Activated CD8-positive, alpha-beta memory T cell treated with anti-CD3 and anti-CD28 coated beads for 4 hours (primary cell): ENCODE results near the gene FYN.
A peak's percentile ranks its signal among the peaks of the same experiment; 100 is the strongest.
"Not testable (repeated sequence)": the region's sequence is repeated elsewhere in the genome, so short reads cannot be mapped to it uniquely, and the experiment has no call there.

Experiments
- DNase-seq, 2 donors: peaks; one replicate each; pipeline ENCODE4 v3.0.0-alpha.2; 2020; ENCODE audit warnings: low read depth in 2 of 2

FYN gene

GRCh38 chr6:111873178-111874024 lies at the start of gene FYN:
Gene FYN, minus strand, starts transcription at chr6:111873452. Its CDS starts 153,401 bp downstream, at chr6:111720051.
- DNase-seq: peak; percentile 95 to 99

DNA sequence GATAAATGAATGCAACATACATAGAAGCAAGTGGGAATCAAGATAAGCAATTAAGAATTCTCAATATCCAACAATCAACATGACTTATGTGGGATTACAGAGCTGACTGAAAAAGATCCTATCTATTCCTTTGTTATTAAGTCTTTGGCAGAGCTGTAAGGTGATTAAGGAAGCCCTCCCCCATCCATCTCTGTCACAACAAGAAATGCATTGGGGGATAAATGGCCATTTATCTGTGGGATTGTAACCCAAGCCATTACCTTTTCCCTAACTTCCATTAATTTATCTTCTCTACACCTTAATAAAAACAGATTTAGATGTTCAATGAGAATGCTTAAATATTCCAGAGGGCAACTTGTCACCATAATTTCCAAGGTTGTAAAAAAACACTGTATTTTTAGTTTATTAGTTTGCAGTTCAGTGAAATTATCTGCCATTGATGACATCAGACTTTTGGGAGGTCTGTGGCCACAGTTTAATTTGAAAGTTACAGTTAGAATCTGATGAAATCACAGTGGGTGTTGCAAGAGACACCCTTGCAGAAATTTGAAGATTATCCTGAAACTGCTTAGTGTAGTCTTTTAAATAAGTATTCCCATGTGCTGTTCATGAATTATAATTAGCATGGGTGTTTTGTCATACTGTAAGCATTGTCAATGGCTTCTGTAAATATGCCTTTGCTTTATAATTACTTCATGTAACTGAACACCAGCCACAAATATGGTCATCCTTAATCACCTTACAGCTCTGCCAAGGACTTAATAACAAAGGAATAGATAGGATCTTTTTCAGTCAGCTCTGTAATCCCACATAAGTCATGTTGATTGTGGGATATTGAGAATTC lies 49.4 kb upstream of the FYN start:
- DNase-seq: no peak

GRCh38 chr6:111921103-111921502 lies 47.9 kb upstream of the FYN start:
- DNase-seq: no peak

DNA sequence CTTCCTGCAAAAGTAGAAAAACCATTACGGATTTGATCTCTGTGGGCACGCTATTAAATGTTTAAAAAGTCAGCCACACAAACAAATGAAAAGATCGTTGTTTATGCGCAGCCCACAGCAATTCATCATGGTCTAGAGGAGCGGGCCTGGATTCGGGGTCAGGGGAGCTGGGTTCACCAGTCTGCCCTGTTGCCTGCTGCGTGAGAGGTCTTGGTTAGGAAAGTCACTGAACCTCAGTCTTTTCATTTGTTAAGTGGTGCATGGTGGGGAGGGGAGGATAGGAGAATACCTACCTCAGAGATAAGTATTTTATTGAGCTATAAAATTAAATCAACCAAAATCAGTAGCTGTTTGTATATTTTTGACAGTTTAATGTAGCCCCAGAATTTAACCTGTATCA lies 47.3 kb upstream of the FYN start:
- DNase-seq: no peak

DNA sequence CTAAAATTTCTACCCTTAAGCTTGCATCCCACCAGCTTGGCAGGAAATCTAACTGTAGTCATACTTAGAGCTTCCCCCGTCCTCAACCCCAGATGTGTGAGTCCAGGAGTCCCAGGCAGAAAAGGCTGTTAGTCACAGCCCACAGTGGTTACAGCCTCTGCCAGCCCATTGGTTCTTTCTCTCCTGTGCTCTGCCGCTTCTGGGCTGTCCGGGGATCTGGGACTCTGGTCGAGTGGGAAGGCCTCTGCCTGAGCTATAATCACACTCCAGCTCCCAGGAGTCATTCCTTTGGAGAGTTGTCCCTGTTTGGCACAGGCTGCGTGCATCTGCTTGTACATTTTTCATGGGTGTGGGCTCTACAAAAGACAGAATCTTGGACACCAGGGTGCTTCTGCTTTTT lies 45.6 kb upstream of the FYN start:
- no peak for DNase-seq

- no peak for DNase-seq
These were observed 43.5 kb upstream of the FYN start for GRCh38 chr6:111916747-111917146.

DNA sequence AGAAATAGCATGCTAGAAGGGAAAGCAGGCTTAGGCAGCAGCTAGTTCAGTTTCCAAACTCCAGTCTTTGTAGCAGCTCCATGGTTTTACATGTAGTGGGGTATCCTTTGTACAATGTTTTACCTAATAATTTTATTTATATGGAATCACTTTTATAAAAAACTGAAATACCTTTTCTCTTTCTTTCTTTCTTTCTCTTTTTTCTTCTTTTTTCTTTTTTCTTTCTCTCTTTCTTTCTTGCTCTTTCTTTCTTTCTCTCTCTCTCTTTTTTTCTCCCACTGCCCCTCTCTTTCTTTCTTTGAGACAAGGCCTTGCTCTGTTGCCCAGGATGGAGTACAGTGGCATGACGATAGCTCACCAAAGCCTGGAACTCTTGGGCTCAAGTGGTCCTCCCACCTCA lies 41.4 kb upstream of the FYN start:
- DNase-seq: no peak

GRCh38 chr6:111912904-111913303 lies 39.7 kb upstream of the FYN start:
- no peak for DNase-seq

GRCh38 chr6:111911428-111911827 lies 38.2 kb upstream of the FYN start:
- no peak for DNase-seq

DNA sequence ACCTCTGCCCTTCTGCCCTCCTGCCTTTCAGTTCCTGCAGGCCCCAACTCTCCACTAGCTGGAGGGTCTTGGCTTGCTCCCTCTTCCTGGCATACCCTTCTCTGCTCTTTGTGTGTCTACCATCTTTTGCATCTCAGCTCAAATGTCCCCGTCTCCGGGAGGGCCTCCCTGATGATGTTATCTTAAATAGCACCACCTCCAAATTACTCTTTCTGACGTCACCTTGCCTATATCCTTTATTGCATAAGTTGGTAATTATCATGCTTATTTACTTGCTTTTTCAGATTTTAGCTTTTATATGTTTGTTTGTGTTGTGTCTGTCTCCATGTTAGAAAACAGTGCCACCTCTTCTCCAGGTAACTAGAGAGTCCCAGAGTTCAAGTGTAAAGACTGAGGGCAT lies 36.0 kb upstream of the FYN start:
- DNase-seq: no peak

- DNase-seq: not testable (repeated sequence)
These were observed 35.1 kb upstream of the FYN start for GRCh38 chr6:111908365-111908764.

DNA sequence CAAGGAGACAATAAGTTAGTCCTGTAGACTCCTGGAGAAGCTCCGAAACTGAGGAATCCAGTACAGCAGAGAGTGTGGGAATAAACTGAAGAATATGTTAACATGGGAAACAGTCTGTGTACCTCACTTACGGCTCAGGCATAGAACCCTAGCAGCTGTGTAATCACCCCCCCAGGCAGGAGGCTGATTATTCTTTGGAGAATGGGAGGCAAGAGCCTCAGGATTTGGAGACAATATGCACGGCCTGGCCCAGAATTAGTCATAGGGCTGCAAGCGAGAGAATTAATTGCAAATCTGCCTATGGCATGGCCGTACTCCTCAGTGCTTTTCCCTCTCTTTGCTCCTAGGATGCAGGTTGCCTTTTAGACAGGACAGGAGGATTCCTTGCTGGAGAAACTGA lies 27.5 kb upstream of the FYN start:
- DNase-seq: no peak

DNA sequence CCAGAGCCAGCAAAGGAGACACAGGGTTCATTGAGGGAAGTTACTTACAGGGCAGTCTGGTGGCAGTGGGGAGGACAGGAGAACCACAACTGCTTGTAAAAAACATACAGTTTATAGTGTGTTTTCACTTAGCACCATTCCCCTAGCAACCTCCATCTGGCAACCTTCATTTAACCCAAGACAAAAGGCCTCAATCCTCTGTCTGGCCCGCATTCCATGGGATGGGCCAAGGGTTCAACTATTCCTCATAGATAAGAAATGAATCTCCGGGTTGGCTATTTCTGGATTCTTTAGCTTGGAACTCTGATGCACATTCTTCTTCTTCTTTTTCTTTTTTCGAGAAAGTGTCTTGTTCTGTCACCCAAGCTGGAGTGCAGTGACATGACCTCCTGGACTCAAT lies 26.3 kb upstream of the FYN start:
- DNase-seq: no peak

- DNase-seq: no peak
These were observed 25.2 kb upstream of the FYN start for GRCh38 chr6:111898452-111898851.

- no peak for DNase-seq
These were observed 21.7 kb upstream of the FYN start for GRCh38 chr6:111894951-111895350.

DNA sequence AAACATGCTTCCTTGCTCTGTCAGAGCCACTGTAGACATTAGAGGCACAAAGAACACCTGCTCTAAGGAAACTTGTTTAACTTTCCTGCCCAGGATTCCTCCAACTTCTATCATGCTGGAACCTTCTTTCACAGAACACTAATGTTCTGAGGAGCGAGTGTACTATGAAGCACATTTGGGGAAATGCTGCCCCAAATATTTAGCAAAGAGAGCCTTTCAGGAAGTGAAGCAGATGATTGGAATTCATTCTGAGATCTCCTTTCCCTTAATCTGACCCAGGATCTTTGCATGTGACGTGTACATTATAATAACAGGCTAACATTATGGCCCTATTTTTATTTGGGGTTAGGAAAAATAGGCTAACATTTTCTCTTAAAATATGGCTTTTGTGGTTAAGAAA lies 21.0 kb upstream of the FYN start:
- DNase-seq: no peak

DNA sequence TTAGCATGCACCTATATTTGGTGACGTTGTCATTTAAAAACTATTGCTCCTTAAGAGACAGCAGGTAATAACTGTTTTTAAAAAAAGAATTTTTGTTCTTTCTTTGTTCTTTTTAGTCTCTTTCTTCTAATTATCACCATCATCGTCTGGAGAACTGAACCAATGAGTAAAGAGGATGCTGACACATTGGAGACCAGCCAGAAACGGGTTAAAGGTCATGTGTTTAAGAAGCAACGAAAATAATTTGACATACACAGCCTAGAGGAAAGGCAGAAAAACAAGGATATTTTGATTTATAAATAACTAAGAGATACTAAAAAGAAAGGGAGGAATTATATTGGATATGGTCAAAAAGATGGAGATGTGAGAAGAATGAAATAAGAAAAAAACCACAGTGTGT lies 19.2 kb upstream of the FYN start:
- no peak for DNase-seq

DNA sequence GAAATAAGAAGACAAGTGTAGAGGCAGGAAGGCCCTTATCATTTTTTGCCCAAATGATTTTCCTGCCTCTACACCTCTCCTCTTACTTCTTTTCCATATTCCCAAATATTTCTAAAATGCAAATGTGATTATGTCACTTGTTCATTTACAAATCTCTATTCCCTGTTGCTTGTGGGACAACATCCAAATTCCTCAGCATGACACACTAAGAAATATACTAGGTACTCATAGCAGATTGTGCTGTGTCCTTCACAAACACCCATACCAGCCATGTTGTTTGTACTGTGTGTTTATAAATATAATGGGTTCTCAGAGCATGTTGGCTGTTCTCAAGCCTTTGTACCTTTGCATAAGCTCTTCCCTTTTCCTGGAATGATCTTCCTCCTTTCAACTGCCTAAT lies 17.7 kb upstream of the FYN start:
- no peak for DNase-seq

DNA sequence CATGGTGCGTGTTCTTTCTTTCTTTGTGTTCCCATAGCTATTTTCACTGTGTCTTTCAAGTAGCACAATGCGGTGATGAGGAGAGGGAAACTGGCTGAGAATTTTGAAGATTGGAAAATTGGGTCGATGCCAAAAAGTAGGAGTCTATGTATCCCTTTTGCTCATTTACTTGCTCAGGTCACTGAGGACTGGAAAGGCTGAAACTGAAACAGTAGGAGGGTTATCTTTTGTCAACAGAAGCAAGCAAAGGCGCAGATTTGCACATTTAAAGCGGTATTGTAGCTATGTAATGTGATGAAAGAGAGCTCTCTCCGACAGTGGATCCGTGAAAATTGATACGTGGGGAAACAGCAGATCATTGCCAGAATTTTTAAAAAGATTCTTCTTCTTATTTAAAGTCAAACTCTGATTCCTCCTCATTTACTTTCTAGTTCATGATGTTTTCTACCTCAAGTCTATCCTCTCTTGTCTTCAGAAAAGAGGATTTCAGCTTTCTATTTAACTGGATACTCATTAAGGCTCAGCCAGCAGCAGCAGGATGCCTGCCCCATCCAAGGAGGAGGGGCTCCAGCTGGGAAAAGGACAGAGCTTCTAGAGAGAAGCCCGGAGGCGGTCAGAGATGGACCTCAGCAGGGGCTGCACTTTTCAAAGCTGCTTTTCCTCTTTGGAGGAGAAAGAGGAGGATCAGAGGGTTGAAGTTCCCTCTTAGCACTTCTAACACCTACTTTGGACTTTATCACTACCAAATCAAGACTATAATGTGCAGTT lies 15.9 kb upstream of the FYN start:
- no peak for DNase-seq

- not testable (repeated sequence) for DNase-seq
These were observed 13.5 kb upstream of the FYN start for GRCh38 chr6:111886793-111887192.

GRCh38 chr6:111885373-111886027 lies 12.2 kb upstream of the FYN start:
- no peak for DNase-seq

GRCh38 chr6:111884068-111884467 lies 10.8 kb upstream of the FYN start:
- DNase-seq: no peak
